SIG-M5 (cell line): ENCODE measurements around the gene NFATC4.
"Not testable (repeated sequence)": the region's sequence is repeated elsewhere in the genome, so short reads cannot be mapped to it uniquely, and the experiment has no call there.

Source experiments
- DNase-seq: peaks from one replicate; lab custom pipeline; 2025; lab: John Stamatoyannopoulos, UW

The NFATC4 gene

GRCh38 chr14:24368212-24368561 lies 203 bp downstream of the NFATC4 start:
- no peak for DNase-seq

GRCh38 chr14:24368562-24369252 lies 723 bp downstream of the NFATC4 start:
- no peak for DNase-seq

- no peak for DNase-seq
Observed at GRCh38 chr14:24369463-24369862, 1.5 kb downstream of the NFATC4 start.

- no peak for DNase-seq
Observed at GRCh38 chr14:24369907-24370687, 2.1 kb downstream of the NFATC4 start.

GRCh38 chr14:24370748-24371147 lies 2.8 kb downstream of the NFATC4 start:
- DNase-seq: no peak

- not testable (repeated sequence) for DNase-seq
Observed at GRCh38 chr14:24371605-24372004, 3.6 kb downstream of the NFATC4 start.

- no peak for DNase-seq
Observed at GRCh38 chr14:24372701-24373416, 4.9 kb downstream of the NFATC4 start.

GRCh38 chr14:24376448-24377070 lies 8.6 kb downstream of the NFATC4 start:
- DNase-seq: no peak

- DNase-seq: no peak
Observed at GRCh38 chr14:24377126-24377525, 9.1 kb downstream of the NFATC4 start.

GRCh38 chr14:24377657-24378056 lies 9.7 kb downstream of the NFATC4 start:
- DNase-seq: no peak

GRCh38 chr14:24378327-24378726 lies 10.3 kb downstream of the NFATC4 start:
- DNase-seq: no peak

GRCh38 chr14:24378981-24379906 lies 11.3 kb downstream of the NFATC4 start:
- DNase-seq: no peak

- no peak for DNase-seq
Observed at GRCh38 chr14:24379907-24380730, 12.1 kb downstream of the NFATC4 start.

GRCh38 chr14:24381363-24382063 lies 13.5 kb downstream of the NFATC4 start:
- DNase-seq: no peak

GRCh38 chr14:24382064-24382371 lies 14.0 kb downstream of the NFATC4 start:
- DNase-seq: no peak

GRCh38 chr14:24384169-24384568 lies 16.2 kb downstream of the NFATC4 start:
- no peak for DNase-seq

- DNase-seq: no peak
Observed at GRCh38 chr14:24385524-24385923, 17.5 kb downstream of the NFATC4 start.

GRCh38 chr14:24387009-24387345 lies 19.0 kb downstream of the NFATC4 start:
- no peak for DNase-seq

- DNase-seq: not testable (repeated sequence)
Observed at GRCh38 chr14:24387579-24387978, 19.6 kb downstream of the NFATC4 start.
